Epithelial cell of prostate (primary cell): ENCODE results near the gene CPT1A.
"Not testable (repeated sequence)": the region's sequence is repeated elsewhere in the genome, so short reads cannot be mapped to it uniquely, and the experiment has no call there.

Experiments used
- DNase-seq: peaks from one replicate; pipeline ENCODE4 v3.0.0-alpha.2; 2011; ENCODE audit warnings: low read depth, low spot score
- H3K27ac ChIP-seq: fragments of 450-650 bp; 2 replicates; pipeline ENCODE4 v1.5.1; 2017; ENCODE audit warnings: mild to moderate bottlenecking

Gene CPT1A

DNA sequence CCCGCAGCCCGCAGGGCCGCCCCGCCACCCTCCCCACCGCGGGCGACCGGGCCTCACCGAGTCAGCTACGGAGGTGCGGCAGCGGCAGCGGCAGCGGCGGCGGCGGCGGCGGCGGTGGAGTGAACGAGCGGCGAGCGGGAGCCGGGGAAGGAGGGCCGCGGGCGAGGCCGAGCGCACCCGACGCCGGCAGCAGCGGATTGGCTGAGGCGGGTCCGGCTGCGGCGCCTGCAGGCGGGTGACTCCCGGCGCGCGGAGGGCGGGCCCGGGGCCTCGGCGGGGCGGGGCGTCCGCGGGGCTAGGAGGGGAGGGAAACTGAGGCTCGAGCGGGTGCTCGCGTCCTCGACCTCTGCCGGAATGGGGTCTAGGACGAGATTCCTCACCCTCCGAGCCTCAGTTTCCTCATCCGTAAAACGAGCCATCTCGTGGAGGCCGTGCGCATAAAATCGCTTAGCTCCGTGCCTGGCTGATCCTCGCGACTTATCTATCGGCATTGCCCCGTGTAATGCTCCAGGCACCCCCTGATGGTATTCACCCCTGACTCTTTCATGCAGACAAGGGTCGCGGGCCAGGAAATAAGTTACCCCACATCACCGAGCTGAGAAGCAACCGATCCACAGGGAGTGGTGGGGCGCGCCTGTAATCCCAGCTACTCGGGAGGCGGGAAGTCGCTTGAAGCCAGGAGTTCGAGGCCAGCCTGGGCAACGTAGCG is at the start of gene CPT1A:
TSS of gene CPT1A (minus strand) at position 199 of the 709 bp plus-strand sequence. CDS start 26,442 bp downstream, outside the sequence.
- no peak for DNase-seq

DNA sequence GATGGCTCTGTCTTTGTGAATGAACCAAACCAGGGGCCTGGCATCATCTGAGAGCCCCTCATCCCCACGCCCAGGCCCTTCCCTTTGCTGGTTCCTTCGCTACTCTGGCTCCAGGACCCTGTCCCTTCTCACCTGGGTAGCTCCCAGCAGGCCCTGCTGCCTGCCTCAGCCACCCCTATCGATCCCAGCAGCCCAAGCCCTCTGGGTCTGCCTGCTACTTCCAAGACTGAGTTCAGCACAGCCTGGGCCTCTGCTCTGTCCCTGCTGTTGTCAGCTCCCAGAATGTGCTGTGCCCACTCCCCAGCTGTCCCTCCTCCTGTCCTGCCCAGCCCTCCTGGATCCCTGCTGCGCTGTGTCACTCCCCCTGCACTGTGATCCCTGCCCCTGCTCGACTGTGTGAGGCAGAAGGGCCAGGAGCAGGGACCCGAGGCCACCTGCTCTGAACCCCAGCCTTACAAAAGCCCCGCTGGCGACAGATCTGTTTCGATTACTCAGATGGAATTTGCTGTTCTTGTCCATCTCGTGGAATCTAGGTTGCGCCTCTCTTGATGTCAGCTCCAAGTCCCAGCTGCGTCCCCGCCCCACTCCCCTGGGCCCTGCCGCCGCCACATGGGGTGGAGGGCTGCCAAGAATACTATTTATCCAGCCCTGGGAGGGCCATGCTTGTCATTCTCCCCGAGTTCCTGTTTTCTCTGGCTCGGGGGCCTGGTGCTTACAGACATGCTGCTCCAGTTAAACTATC is 48.9 kb upstream of the CPT1A start:
- no peak for DNase-seq
- no peak overlapping the region for H3K27ac ChIP-seq

More for the DNA sequence above, at the start of gene CPT1A:
- peak within 1 kb of the TSS; percentile 87 for H3K27ac ChIP-seq

DNA sequence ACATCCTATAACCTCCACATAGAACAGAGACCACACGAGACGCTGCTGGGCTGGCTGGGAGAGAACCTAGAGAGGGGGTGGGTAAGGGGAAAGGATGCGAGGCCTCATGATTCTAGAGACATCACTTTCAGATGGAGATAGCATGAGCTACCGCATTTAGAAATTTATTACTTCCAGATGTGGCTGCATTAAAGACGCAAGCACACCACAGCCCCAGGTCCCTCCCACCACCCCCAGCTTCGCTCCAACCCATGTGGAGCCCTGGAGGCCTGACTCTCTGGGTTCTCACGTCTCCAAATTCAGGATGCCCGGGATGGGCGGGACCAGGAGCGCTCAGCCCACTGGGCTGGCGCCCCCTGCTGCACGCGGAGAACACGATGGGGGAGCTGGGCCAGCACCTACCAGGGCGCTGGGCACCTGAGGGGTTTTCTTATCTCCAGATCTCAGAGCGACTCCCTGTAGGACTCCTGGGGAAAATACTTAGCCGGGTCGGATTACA is 48.3 kb upstream of the CPT1A start:
- H3K27ac ChIP-seq = no peak overlapping the region
- no peak for DNase-seq

DNA sequence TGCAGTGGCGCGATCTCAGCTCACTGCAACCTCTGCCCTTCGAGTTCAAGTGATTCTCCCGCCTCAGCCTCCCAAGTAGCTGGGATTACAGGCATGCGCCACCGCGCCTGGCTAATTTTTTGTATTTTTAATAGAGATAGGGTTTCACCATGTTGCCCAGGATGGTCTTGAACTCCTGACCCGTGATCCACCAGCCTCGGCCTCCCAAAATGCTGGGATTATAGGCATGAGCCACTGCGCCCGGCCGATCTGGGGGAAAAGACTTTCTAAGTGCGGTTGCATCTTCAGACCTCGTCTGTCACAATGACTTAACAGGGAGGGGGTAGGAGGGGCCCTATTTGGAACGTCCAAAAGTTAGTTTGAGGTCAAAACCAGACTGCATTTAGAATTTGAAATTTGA is 43.1 kb upstream of the CPT1A start:
- not testable (repeated sequence) for DNase-seq, H3K27ac ChIP-seq

DNA sequence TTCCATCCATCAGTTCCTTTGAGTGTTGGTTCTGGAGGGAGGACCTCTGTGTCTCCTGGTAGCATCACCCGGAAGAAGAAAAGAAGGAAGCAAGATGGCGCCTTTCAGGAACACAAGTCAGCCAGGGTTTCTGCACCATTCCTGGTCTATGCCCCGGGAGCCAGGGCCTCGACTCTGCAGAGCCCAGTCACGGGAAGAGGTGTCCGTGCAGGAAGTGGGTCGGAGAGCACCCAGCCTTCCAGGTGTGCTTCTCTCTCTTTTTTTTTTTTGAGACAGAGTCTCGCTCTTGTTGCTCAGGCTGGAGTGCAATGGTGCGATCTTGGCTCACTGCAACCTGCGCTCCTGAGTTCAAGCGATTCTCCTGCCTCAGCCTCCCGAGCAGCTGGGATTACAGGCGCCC is 40.7 kb upstream of the CPT1A start:
- H3K27ac ChIP-seq = no peak overlapping the region
- no peak for DNase-seq

DNA sequence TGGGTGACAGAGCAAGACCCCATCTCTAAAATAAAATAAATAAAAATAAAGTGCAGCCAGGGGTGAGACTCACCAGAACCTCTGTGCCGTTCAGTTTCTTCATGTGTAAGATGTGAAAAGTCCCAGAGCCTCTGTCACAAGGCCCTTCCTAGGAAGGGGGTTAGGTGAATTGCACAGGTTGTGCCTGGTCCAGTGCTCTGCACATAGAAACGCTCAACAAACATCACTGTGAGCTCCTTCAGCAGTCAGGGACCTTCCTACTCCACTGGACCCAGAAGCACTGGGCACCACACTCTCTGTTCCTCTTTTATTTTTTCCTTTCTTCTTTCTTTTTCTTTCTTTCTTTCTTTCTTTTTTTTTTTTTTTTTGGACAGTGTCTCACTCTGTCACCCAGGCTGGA is 39.6 kb upstream of the CPT1A start:
- no peak overlapping the region for H3K27ac ChIP-seq

DNA sequence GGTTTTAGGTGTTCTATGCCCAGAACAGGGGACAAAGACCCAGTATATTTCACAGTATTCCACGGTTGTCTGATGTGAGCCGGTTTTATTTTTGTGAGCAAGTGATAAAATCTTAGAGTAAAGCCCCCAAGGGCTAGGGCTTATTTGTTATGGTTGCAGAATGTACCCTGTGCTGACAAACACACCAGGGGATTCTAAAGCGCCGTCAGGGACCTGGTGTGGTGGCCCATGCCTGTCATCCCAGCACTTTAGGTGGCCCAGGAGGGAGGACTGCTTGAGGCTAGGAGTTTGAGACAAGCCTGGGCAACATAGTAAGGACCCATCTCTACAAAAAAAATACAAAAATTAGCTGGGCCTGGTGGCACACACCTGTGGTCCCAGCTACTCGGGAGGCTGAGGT is 39.1 kb upstream of the CPT1A start:
- no peak overlapping the region for H3K27ac ChIP-seq
- DNase-seq = no peak

More for the DNA sequence above, 39.6 kb upstream of the CPT1A start:
- no peak for DNase-seq

DNA sequence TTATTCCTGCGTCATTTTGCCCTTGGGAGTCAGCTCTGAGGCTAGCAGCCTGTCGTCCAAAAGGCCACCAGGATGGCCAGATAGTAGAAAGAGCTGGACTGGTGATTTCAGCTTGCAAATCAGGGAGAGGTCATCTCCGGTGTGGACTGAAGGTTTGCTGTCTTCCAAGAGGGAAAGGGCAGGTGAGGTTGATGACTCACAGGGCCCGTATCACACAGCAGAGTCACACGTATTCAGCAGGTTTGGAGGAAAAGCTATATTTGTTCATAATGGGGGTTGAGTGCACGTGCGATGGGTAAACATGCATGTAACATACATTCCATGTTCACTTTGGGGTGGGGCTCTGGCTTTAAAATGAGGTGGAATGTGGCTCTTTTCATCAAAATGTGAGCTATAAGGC is 36.3 kb upstream of the CPT1A start:
- DNase-seq = no peak
- no peak overlapping the region for H3K27ac ChIP-seq

DNA sequence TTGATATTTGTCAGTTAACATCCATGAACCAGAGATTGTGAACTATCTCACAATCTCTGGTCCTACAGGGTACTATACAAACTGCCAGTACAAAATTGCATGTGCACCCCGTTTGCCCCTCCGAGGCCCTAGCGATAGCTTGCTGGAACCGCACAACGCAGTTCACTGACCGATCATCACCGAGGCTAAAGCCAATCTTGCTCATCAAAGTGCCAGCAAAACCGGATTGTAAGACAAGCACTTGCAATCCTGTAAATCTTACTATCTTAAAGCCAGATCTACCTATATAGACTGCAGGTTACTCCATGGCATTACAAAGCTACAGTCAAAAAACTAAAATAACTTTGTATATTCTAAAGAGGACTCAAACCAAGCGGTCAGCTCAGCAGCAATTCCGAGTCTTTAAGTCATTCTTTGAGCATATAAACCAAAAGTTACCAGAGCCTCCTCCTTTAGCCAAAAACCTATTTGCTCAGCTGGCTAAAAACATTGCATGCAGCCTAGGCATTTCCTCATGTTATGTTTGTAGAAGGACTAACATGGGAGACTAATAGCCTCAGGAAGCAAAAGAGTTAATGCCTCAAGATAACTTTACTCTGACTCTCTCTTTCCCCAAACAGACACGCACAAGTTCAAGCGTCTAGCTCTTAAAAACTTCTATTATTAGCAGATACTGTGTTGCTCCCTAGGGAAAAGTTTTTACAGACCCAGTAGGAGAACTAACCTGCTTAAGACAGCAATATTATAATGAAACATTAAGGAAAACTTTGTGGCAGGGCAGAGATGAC is 30.7 kb upstream of the CPT1A start:
- DNase-seq = no peak
- H3K27ac ChIP-seq = no peak overlapping the region

DNA sequence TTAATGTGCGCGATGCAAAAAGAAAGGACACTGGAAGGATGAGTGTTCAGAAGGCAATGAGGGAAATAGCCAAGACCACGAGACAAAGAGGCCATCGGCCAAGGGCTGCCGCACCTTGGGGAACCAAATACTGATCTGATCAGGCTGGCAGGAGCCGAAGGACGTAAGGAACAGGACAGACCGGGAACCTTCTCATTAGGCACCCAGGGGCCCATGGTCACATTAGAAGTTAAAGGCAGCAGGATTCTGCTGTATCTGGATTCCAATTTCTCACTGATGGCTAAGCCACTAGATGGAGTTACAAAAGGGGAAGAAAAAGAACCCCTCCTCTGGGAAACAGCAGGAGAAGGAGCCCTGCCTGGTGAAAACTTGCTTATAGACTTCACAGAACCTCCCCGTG is 28.8 kb upstream of the CPT1A start:
- H3K27ac ChIP-seq = no peak overlapping the region
- DNase-seq = no peak

DNA sequence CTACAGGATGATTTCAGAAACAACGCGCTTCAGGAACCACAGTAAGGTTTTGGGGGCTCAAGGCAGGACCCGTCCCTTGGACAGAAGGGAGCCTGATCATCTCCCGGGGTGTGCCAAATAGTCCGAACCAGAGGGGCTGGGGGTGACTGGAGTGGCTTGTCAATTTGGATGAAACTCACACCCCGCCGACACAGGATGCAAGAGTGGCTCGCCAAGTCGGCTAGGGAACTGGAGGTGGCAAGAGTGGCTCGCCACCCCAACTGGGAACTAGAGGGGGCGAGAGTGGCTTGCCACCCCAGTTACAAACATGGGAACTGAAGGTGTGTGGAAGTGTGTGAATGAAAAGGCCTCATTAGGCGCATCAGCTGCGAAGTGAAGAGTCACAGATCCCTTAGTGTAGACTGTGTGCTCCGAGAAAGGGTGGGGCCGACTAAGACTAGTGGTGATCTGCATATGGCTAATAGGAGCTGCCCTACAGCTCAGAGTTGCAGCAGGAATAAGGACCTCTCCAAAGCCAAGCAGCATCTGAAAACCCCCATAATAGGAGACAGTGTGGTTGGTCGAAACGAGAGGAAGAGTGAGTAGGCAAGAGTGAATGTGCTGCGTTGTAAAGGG is 26.6 kb upstream of the CPT1A start:
- DNase-seq = no peak
- H3K27ac ChIP-seq = no peak overlapping the region

DNA sequence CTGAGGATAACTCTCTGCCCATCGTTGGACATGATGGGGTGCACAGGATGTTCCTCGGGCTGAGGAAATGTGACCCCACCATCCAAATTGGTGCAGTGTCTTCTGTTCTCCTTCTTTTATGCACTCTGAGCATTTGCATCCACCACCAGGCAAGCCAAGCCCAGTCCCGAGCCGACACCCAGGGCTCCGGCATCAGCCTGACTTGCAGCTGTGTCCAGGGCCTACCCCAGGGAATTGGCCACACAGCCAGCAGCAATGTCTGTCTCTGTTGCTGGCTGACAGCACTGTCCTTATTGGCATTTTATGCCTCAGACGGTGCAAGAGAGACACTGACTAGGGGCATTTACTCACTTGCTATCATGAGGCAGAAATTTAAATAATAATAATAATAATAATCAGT is 25.4 kb upstream of the CPT1A start:
- DNase-seq = no peak
- no peak overlapping the region for H3K27ac ChIP-seq

DNA sequence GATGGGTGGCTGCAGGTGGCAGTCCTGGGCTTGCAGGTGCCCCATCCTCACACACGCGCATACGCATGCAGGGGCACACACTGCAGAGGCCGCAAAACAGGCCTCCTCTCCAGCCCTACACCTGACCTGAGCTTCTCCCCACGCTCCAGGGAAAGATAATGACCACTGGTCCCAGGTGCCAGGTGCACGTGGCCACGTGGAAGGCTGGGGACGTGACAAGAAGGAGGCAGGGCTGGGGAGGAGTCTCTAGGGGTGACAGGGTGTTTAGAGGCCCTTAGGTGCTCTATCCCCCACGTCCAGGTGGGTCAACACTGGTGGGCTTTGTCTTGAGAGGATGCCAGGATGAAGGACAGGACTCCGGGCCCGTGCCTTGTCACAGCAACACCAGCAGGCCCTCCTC is 23.5 kb upstream of the CPT1A start:
- no peak for DNase-seq
- no peak overlapping the region for H3K27ac ChIP-seq

DNA sequence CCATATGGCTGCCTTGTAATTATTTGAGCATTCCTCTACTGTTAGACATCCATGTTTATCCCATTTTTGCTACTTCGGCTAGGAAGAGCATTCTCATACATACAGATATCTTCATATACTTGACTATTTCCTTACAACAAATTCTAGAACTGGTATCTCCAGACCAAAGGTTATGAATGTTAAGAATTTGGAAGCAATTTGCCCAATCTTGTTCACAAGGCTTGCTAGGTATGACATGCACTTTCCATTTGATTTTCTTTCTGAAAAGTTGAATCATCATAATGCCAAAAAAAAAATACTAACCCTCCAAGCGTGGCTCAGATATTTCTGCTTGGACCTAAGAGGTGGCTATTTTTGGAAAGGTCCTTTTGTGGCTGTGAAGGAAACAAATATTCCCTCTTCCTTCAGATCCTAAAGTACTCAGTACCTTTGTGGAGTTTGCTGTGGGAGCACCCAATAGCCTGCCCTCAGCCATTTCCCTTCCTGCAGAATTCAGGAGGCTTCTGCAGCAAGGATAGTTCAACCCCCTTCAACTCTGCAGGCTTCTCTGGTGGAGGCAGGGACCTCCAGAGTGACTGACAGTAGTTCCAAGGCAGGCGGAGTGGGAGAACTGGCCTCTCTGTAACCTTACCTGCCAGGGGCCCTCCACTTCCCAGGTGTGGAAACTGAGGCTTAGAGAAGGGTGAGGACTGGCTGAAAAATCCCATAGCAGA is 22.0 kb upstream of the CPT1A start:
- H3K27ac ChIP-seq = no peak overlapping the region
- no peak for DNase-seq

DNA sequence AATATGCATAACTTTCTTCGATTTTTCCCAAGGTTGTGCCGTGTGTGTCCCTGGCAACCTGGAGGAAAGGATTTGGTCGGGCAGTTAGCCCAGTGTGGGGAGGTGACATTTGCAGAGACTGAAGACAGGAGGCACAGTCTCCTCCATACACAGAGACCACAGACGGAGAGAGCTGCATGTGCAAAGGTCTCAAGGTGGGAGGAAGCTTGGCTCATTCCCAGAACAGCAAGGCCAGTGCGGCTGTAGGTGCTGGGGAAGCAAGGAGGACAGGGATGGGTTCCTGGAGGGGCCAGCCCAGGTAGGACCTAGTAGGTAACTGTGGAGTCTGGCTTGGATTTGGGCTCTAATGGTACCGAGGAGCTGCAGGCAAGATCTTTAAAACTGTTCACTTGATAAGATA is 20.7 kb upstream of the CPT1A start:
- no peak for DNase-seq
- H3K27ac ChIP-seq = no peak overlapping the region

DNA sequence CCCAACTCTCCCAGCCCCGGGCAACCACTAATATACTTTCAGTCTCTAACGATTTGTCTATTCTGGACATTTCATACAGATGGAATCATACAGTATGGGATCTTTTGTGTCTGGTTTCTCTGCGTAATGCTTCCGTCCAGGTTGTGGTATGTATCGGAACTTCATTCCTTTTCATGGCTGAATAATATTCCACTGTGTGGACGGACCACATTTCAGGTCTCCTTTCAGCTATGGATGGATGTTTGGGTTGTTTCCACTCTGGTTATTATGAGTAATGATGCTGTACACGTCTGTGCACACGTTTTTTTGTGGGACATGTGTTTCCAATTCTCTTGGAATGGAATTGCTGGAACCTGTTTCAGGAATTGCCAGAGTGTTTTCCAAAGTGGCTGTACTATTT is 17.4 kb upstream of the CPT1A start:
- H3K27ac ChIP-seq = no peak overlapping the region
- no peak for DNase-seq

DNA sequence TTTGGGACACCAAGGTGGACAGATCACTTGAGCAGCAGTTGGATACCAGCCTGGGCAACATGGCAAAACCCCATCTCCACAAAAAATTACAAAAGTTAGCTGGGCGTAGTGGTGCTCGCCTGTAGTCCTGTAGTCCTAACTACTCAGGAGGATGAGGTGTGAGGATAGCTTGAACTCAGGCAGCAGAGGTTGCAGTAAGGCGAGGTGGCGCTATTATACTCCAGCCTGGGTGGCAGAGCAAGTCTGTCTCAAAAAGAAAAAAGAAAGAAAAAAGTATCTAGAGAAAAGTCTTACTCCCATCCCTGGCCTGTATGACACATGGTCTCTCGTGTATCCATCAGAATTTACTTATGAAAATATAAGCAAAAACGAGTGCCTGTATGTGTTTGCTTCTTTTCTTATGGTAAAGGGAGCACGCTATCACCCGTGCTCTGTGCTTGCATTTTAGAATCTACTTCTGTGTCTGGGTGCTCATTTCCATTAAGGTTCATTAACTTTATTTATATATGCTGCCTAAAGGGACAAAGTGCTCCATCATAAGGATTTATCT is 15.4 kb upstream of the CPT1A start:
- no peak overlapping the region for H3K27ac ChIP-seq
- no peak for DNase-seq

DNA sequence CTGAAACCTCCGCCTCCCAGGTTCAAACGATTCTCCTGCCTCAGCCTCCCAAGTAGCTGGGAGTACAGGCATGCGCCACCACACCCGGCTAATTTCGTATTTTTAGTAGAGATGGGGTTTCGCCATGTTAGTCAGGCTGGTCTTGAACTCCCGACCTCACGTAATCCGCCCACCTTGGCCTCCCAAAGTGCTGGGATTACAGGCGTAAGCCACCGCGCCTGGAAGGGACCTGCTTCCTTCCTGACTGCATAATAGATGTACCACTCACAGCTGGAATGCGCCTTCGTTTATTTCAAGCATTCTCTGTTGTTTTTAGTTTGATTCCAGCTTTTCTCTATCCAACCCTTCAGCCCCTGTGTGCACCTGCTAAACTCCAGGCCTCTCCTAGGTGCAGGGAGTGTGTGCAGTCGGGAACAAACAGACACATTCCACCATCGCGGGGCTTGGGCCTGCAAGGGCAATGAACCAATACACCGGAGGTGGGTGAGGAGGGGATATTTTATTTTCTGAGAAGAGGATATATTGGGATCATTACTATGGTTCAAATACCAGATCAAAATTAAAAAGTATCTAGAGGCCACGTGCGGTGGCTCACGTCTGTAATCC is 14.8 kb upstream of the CPT1A start:
- not testable (repeated sequence) for DNase-seq, H3K27ac ChIP-seq
